ENCODE results near the gene PCP4L1. TPM values are rescaled to one million over a fixed set of nuclear protein-coding genes. Genes with fewer than 3 reads are reported as not detected.
"Not testable (repeated sequence)": the region's sequence is repeated elsewhere in the genome, so short reads cannot be mapped to it uniquely, and the experiment has no call there.

The PCP4L1 gene
- total and polyA plus RNA-seq, 4 donors = 3.6 to 9.3 (median 6.3) TPM

GRCh38 chr1:161238039-161238473, 20.5 kb upstream of the PCP4L1 start, which contains the start of gene NR1I3:
Gene NR1I3 (minus strand): TSS chr1:161238203. CDS start chr1:161236565, 1,638 bp downstream.
- H3K9ac ChIP-seq (ENCODE audit: insufficient read depth in 1 of 2, low read length in 2 of 2) = no peak within 1 kb of the TSS
- H3K36me3 ChIP-seq (ENCODE audit: control insufficient read depth in 4 of 4, insufficient read depth in 4 of 4, low read length in 4 of 4) = no peaks in the 10 kb centered on the region
- WGBS, 2 donors = 80 to 92% methylated on average over 4 of the region's 4 CpGs
- ATAC-seq (ENCODE audit: insufficient read depth, low FRiP score) (no peak), DNase-seq (no peak)
- no peaks in the 10 kb centered on the region for H3K4me1 ChIP-seq (ENCODE audit: control insufficient read depth in 5 of 5, insufficient read depth in 5 of 5, low read length in 5 of 5)
- H3K27ac ChIP-seq (ENCODE audit: low read depth in 1 of 2, low read length in 1 of 2) = no peak within 1 kb of the TSS
- H3K4me3 ChIP-seq = no peak within 1 kb of the TSS
- no peak for TF ChIP-seq CTCF (IDR thresholded peaks at IDR 0.05; ENCODE audit: control extremely low read depth, extremely low read depth)
- H3K27me3 ChIP-seq (ENCODE audit: control insufficient read depth in 3 of 3, insufficient read depth in 3 of 3, low read length in 2 of 3) = peaks cover 0 to 5% (median 0%) of the 10 kb centered on the region in 3 donors
- no peaks in the 10 kb centered on the region for H3K9me3 ChIP-seq (ENCODE audit: control insufficient read depth in 4 of 4, insufficient read depth in 3 of 4, low read length in 3 of 4)

GRCh38 chr1:161241682-161242081, 16.9 kb upstream of the PCP4L1 start:
- TF ChIP-seq CTCF (IDR thresholded peaks at IDR 0.05; ENCODE audit: control extremely low read depth, extremely low read depth) = no peak
- no peak for ATAC-seq (ENCODE audit: insufficient read depth, low FRiP score)
- 55 to 73% methylated on average over 3 of the region's 3 CpGs for WGBS, 2 donors

GRCh38 chr1:161242313-161242712, 16.2 kb upstream of the PCP4L1 start:
- H3K27ac ChIP-seq (ENCODE audit: low read depth in 1 of 2, low read length in 1 of 2) = no peak overlapping the region
- DNase-seq (no peak), ATAC-seq (ENCODE audit: insufficient read depth, low FRiP score) (no peak)
- no peak overlapping the region for H3K4me3 ChIP-seq
- 34 to 69% methylated on average over 2 of the region's 2 CpGs for WGBS, 2 donors
- H3K36me3 ChIP-seq (ENCODE audit: control insufficient read depth in 4 of 4, insufficient read depth in 4 of 4, low read length in 4 of 4) = no peaks in the 10 kb centered on the region
- H3K27me3 ChIP-seq (ENCODE audit: control insufficient read depth in 3 of 3, insufficient read depth in 3 of 3, low read length in 2 of 3) = peaks cover 0 to 2% (median 0%) of the 10 kb centered on the region in 3 donors
- H3K9ac ChIP-seq (ENCODE audit: insufficient read depth in 1 of 2, low read length in 2 of 2) = no peak overlapping the region
- no peaks in the 10 kb centered on the region for H3K4me1 ChIP-seq (ENCODE audit: control insufficient read depth in 5 of 5, insufficient read depth in 5 of 5, low read length in 5 of 5)
- H3K9me3 ChIP-seq (ENCODE audit: control insufficient read depth in 4 of 4, insufficient read depth in 3 of 4, low read length in 3 of 4) = no peaks in the 10 kb centered on the region
- TF ChIP-seq CTCF (IDR thresholded peaks at IDR 0.05; ENCODE audit: control extremely low read depth, extremely low read depth) = no peak

More at GRCh38 chr1:161241682-161242081, 16.9 kb upstream of the PCP4L1 start:
- Histone ChIP-seq H3K27me3 (ENCODE audit: control insufficient read depth in 3 of 3, insufficient read depth in 3 of 3, low read length in 2 of 3) (peaks cover 0 to 2% (median 0%) of the 10 kb centered on the region in 3 donors), H3K9me3 (ENCODE audit: control insufficient read depth in 4 of 4, insufficient read depth in 3 of 4, low read length in 3 of 4) (no peaks in the 10 kb centered on the region), H3K36me3 (ENCODE audit: control insufficient read depth in 4 of 4, insufficient read depth in 4 of 4, low read length in 4 of 4) (no peaks in the 10 kb centered on the region), H3K9ac (ENCODE audit: insufficient read depth in 1 of 2, low read length in 2 of 2) (no peak overlapping the region), H3K4me1 (ENCODE audit: control insufficient read depth in 5 of 5, insufficient read depth in 5 of 5, low read length in 5 of 5) (no peaks in the 10 kb centered on the region), H3K4me3 (no peak overlapping the region), H3K27ac (ENCODE audit: low read depth in 1 of 2, low read length in 1 of 2) (no peak overlapping the region)
- no peak for DNase-seq

- Histone ChIP-seq H3K27ac (ENCODE audit: low read depth in 1 of 2, low read length in 1 of 2) (no peak overlapping the region), H3K36me3 (ENCODE audit: control insufficient read depth in 4 of 4, insufficient read depth in 4 of 4, low read length in 4 of 4) (no peaks in the 10 kb centered on the region), H3K4me3 (no peak overlapping the region), H3K9ac (ENCODE audit: insufficient read depth in 1 of 2, low read length in 2 of 2) (no peak overlapping the region), H3K9me3 (ENCODE audit: control insufficient read depth in 4 of 4, insufficient read depth in 3 of 4, low read length in 3 of 4) (no peaks in the 10 kb centered on the region), H3K4me1 (ENCODE audit: control insufficient read depth in 5 of 5, insufficient read depth in 5 of 5, low read length in 5 of 5) (no peaks in the 10 kb centered on the region), H3K27me3 (ENCODE audit: control insufficient read depth in 3 of 3, insufficient read depth in 3 of 3, low read length in 2 of 3) (peaks cover 0 to 2% (median 0%) of the 10 kb centered on the region in 3 donors)
- DNase-seq (no peak), ATAC-seq (ENCODE audit: insufficient read depth, low FRiP score) (no peak)
- TF ChIP-seq CTCF (IDR thresholded peaks at IDR 0.05; ENCODE audit: control extremely low read depth, extremely low read depth) = no peak
- 84% methylated on average over 4 of the region's 4 CpGs for WGBS, 2 donors
These were observed 13.7 kb upstream of the PCP4L1 start for GRCh38 chr1:161244888-161245287.

- H3K36me3 ChIP-seq (ENCODE audit: control insufficient read depth in 4 of 4, insufficient read depth in 4 of 4, low read length in 4 of 4); H3K9me3 ChIP-seq (ENCODE audit: control insufficient read depth in 4 of 4, insufficient read depth in 3 of 4, low read length in 3 of 4); H3K9ac ChIP-seq (ENCODE audit: insufficient read depth in 1 of 2, low read length in 2 of 2); H3K4me3 ChIP-seq; H3K27me3 ChIP-seq (ENCODE audit: control insufficient read depth in 3 of 3, insufficient read depth in 3 of 3, low read length in 2 of 3); H3K27ac ChIP-seq (ENCODE audit: low read depth in 1 of 2, low read length in 1 of 2); DNase-seq; H3K4me1 ChIP-seq (ENCODE audit: control insufficient read depth in 5 of 5, insufficient read depth in 5 of 5, low read length in 5 of 5); ATAC-seq (ENCODE audit: insufficient read depth, low FRiP score): not testable (repeated sequence)
- 82 to 93% methylated on average over 5 of the region's 5 CpGs for WGBS, 2 donors
These were observed 8.4 kb upstream of the PCP4L1 start for GRCh38 chr1:161250100-161250499.
